GM23248 (cell line): Measurements from ENCODE around the gene CHST11. TPM values are rescaled to one million over a fixed set of nuclear protein-coding genes. Genes with fewer than 3 reads are reported as not detected.

ENCODE experiments used
- DNase-seq: peaks from one replicate; pipeline ENCODE4 v3.0.0-alpha.2; 2015
- H2AFZ ChIP-seq: fragments of 200-600 bp; sonication (generic); 2 replicates; pipeline ENCODE4 v1.6.1; 2016; ENCODE audit warnings: antibody characterized with exemption
- H3F3A ChIP-seq: fragments of 200-600 bp; sonication (generic); 2 replicates; pipeline ENCODE4 v1.6.1; 2016; ENCODE audit warnings: mild to moderate bottlenecking, antibody characterized with exemption, mixed run types; ENCODE audit not compliant: insufficient read depth
- H3K27ac ChIP-seq: fragments of 200-600 bp; sonication (generic); 2 replicates; pipeline ENCODE4 v1.5.1; 2016; ENCODE audit warnings: mild to moderate bottlenecking
- H3K27me3 ChIP-seq: fragments of 200-600 bp; sonication (generic); replicated peaks from 2 replicates; pipeline ENCODE4 v1.6.1; 2016; ENCODE audit warnings: mild to moderate bottlenecking; ENCODE audit not compliant: insufficient read depth
- H3K36me3 ChIP-seq: fragments of 200-600 bp; sonication (generic); 2 replicates; pipeline ENCODE4 v1.6.1; 2016; ENCODE audit warnings: low read depth, mild to moderate bottlenecking
- H3K4me1 ChIP-seq: fragments of 200-600 bp; sonication (generic); 2 replicates; pipeline ENCODE4 v1.6.1; 2016; ENCODE audit warnings: mild to moderate bottlenecking; ENCODE audit not compliant: insufficient read depth
- H3K4me2 ChIP-seq: fragments of 200-600 bp; sonication (generic); one replicate; pipeline ENCODE4 v1.6.1; 2016; ENCODE audit warnings: mild to moderate bottlenecking; ENCODE audit not compliant: unreplicated experiment
- H3K4me3 ChIP-seq: fragments of 200-600 bp; sonication (generic); 2 replicates; pipeline ENCODE4 v1.5.1; 2016; ENCODE audit warnings: mild to moderate bottlenecking
- H3K79me2 ChIP-seq: fragments of 200-600 bp; sonication (generic); 2 replicates; pipeline ENCODE4 v1.6.1; 2016; ENCODE audit warnings: mild to moderate bottlenecking; ENCODE audit not compliant: insufficient read depth
- H3K9ac ChIP-seq: fragments of 200-600 bp; sonication (generic); 2 replicates; pipeline ENCODE4 v1.6.1; 2016; ENCODE audit warnings: mild to moderate bottlenecking
- H3K9me2 ChIP-seq: fragments of 200-600 bp; sonication (generic); 2 replicates; pipeline ENCODE4 v1.6.1; 2016; ENCODE audit warnings: mixed run types, mild to moderate bottlenecking, moderate library complexity; ENCODE audit not compliant: insufficient read depth
- H3K9me3 ChIP-seq: fragments of 200-600 bp; sonication (generic); one replicate; pipeline ENCODE4 v1.6.1; 2017; ENCODE audit warnings: low read depth
- H4K20me1 ChIP-seq: fragments of 200-600 bp; sonication (generic); 2 replicates; pipeline ENCODE4 v1.6.0; 2016; ENCODE audit not compliant: insufficient read depth
- EZH2 ChIP-seq: fragments of 200-600 bp; sonication (generic); IDR thresholded peaks from 2 replicates; pipeline ENCODE4 v1.6.1; 2018; ENCODE audit warnings: antibody characterized with exemption, mild to moderate bottlenecking; ENCODE audit not compliant: insufficient read depth, poor library complexity, severe bottlenecking
- EZH2phosphoT487 ChIP-seq: fragments of 200-600 bp; sonication (generic); IDR thresholded peaks from 2 replicates; pipeline ENCODE4 v1.6.1; 2018; ENCODE audit warnings: antibody characterized with exemption, moderate library complexity, mild to moderate bottlenecking, low read depth; ENCODE audit not compliant: insufficient read depth
- WGBS, 2 experiments: methylation state at CpG; one replicate each; pipeline ENCODE4 v1.1.6; 2015 to 2017; ENCODE audit warnings: low lambda C conversion rate in 2 of 2, low coverage in 1 of 2; ENCODE audit errors: missing lambda C conversion rate in 2 of 2; 5-methylcytosine and 5-hydroxymethylcytosine counted together
- in situ Hi-C: fragments of 300-500 bp; cut with MboI; formaldehyde crosslinking; loops from 2 replicates; pipeline ENCODE4 v1.15.0; 2020
- polyA plus RNA-seq: library from polyadenylated mRNA; unstranded; fragments of >200 nt; fragmentation: Nextera tagmentation; extraction: Ambion mirVana; gene quantifications from 2 replicates; pipeline ENCODE4 v1.2.1, GENCODE V29; 2016
- total RNA-seq: library from RNA; depleted of rRNA; stranded (reverse); fragments of >200 nt; shearing (Covaris generic); gene quantifications from 2 replicates; pipeline ENCODE4 v1.2.3, GENCODE V29; 2014

Gene CHST11
- total and polyA plus RNA-seq, 2 experiments from 2014 or later, result 3.7 to 5.4 TPM

DNA sequence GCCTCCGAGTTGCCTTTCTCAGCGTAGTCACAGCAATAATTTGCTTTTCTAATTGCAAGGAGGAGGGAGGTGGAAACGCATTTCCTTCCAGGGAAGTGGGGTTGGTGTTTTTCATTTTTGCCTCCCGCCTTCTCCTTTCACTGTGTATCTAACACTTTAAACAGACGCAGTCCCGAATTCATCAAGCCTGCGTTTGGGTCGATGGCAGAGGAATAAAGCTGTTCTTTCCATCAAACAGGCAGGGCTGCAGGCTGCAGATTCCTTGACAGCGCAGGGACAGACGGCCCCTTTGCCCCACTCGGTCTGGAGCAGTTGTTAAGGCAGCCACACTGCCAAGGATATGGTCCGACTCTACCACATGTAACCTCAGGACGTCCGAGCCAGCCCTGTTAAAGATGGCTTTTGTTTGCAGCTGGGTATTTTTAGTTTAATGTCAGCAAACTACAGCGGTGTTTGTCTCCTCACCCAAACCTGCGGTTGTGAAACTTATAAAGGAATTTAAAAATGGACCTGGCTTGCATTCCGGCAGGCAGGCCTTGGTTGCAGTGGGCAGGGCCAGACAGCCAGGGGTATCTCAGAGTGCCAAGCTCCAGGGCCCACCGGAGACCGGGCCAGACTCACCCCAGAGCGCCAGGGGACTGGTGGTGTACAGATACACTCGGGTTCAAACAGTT lies 2.1 kb downstream of the CHST11 start:
- in situ Hi-C loops, result no loop called here
- peak overlapping the region; percentile 23 for H3K27ac ChIP-seq

DNA sequence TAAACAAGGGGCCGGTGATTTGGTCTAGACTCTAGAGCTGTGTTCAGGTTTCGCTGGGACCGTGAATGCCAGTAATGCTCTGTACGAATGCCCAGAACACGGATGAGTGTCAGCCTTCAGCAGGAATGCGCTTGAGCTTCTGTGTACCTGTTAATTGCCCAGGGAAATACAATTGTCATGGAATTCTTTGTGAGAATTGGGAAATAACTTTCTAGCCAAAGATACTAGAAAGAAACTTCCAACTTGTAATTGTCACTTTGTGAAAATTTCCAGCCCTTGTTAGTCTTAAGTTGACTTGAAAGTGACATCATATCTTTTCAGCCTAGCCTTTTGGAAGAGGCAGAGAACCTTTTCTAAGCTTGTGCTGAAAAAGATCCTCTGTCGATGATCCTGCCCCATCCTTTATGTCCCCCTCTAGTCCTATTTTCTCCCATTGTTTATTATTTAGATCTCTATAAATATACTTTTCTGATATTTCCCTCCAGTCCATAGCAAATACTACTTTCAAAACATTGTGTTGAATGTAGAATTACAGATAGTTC lies 2.7 kb downstream of the CHST11 start:
- peaks cover 35% of the 10 kb centered on the region for H3K4me1 ChIP-seq
- DNase-seq, result peak; percentile 35
- no peaks in the 10 kb centered on the region for H3K36me3 ChIP-seq
- in situ Hi-C loops, result no loop called here
- H3K4me2 ChIP-seq, result peak overlapping the region; percentile 98
- no peaks in the 10 kb centered on the region for H3K9me3 ChIP-seq
- H3K9ac ChIP-seq, result peak overlapping the region; percentile 85
- H3K9me2 ChIP-seq, result no peaks in the 10 kb centered on the region
- H4K20me1 ChIP-seq, result no peaks in the 10 kb centered on the region
- peak overlapping the region; percentile 98 for H3K4me3 ChIP-seq
- peak overlapping the region; percentile 23 for H3K27ac ChIP-seq
- peak overlapping the region; percentile 96 for H2AFZ ChIP-seq
- H3F3A ChIP-seq, result peaks cover 22% of the 10 kb centered on the region
- TF ChIP-seq EZH2phosphoT487 (no peak), EZH2 (no peak)
- H3K27me3 ChIP-seq, result no peaks in the 10 kb centered on the region
- WGBS, 2 experiments, result 35 to 37% methylated on average over 7 of the region's 7 CpGs
- peaks cover 71% of the 10 kb centered on the region for H3K79me2 ChIP-seq

More for the DNA sequence above, 2.1 kb downstream of the CHST11 start:
- no peaks in the 10 kb centered on the region for H3K36me3 ChIP-seq
- no peaks in the 10 kb centered on the region for H3K27me3 ChIP-seq
- DNase-seq, result peak; percentile 59
- H3K4me1 ChIP-seq, result peaks cover 35% of the 10 kb centered on the region
- no peaks in the 10 kb centered on the region for H3K9me3 ChIP-seq
- WGBS, 2 experiments, result 5 to 6% methylated on average over 21 of the region's 21 CpGs
- H3K9me2 ChIP-seq, result no peaks in the 10 kb centered on the region
- peak overlapping the region; percentile 98 for H3K4me3 ChIP-seq
- H4K20me1 ChIP-seq, result no peaks in the 10 kb centered on the region
- peaks cover 65% of the 10 kb centered on the region for H3K79me2 ChIP-seq
- no peak for TF ChIP-seq EZH2
- TF ChIP-seq EZH2phosphoT487, result no peak
- peak overlapping the region; percentile 85 for H3K9ac ChIP-seq
- peak overlapping the region; percentile 96 for H2AFZ ChIP-seq
- peaks cover 22% of the 10 kb centered on the region for H3F3A ChIP-seq
- peak overlapping the region; percentile 98 for H3K4me2 ChIP-seq

DNA sequence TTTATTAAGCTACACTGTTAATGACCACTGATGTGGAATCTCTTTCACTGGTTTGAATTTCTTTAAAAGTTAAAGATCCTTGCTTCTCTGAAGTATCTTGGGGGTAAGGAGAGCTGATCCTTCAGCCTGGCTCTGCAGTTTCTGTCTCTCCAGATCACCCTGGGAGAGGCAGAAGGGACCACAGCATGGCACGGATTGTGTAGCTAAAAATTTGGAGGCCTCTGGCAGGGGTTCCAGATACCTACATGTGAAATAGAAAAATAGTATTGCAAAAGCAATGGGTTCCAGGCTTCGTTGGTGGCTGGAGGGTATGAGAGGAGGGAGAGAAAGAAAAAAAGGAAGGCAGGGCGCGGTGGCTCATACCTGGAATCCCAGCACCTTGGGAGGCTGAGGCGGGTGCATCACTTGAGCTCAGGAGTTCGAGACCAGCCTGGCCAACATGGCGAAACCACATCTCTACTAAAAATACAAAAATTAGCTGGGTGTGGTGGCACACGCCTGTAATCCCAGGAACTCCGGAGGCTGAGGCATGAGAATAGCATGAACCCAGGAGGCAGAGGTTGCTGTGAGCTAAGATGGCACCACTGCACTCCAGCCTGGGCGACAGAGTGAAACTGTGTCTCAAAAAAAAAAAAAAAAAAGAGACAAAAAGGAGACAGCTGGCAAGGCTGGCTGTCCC lies 3.4 kb downstream of the CHST11 start:
- Histone ChIP-seq H3K36me3 (no peaks in the 10 kb centered on the region), H3K79me2 (peaks cover 79% of the 10 kb centered on the region), H3K9me2 (no peaks in the 10 kb centered on the region), H3K4me1 (peaks cover 28% of the 10 kb centered on the region), H3K4me2 (no peak overlapping the region), H2AFZ (0 out of 2 replicates have a peak overlapping the region, but pooled peaks have one; percentile 96), H3K4me3 (no peak overlapping the region), H3K9ac (no peak overlapping the region), H3F3A (peaks cover 17% of the 10 kb centered on the region), H3K9me3 (no peaks in the 10 kb centered on the region), H4K20me1 (no peaks in the 10 kb centered on the region), H3K27ac (no peak overlapping the region), H3K27me3 (no peaks in the 10 kb centered on the region)
- WGBS, 2 experiments, result 83 to 86% methylated on average over 10 of the region's 10 CpGs
- in situ Hi-C loops, result no loop called here
- TF ChIP-seq EZH2 (no peak), EZH2phosphoT487 (no peak)
- no peak for DNase-seq

DNA sequence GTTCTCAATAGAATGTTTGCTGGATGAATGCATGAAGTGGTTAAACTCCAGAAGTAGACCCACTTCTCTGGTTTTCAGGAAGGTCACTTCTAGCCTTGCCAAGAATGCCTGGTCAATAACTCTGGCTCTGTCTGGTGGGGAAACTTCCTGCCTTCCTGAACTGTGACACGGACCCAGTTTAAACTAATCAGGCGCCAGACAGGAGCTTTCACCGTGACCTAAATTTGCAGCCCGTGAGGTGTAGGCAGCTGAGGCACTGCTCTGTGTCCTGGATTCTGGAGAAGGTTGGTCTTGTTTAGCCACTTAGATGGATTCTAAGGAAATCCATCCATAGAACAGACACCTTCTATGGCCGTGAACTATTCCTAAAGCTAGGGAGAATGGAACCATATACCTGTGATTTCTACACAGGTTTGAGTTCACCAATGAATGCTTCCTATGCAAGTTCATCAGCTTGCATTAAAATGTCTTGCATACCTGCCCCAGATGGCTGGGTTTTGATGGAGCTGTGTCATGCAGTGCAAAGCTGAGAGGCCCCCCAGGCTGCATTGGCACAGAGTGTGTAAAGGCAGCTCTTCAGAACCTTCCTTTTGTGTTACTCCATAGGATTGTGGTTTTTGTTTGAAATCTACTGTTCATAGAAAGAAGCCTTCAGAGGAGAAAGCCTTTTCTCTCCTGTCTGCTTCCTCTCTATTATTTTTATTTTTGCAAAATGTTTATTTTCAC lies 4.4 kb downstream of the CHST11 start:
- Histone ChIP-seq H3K27me3 (no peaks in the 10 kb centered on the region), H4K20me1 (no peaks in the 10 kb centered on the region), H3K9me2 (no peaks in the 10 kb centered on the region), H3K4me3 (no peak overlapping the region), H3K36me3 (no peaks in the 10 kb centered on the region), H3K27ac (no peak overlapping the region), H3F3A (peaks cover 10% of the 10 kb centered on the region), H3K9me3 (no peaks in the 10 kb centered on the region), H3K4me2 (no peak overlapping the region), H3K4me1 (peaks cover 18% of the 10 kb centered on the region), H2AFZ (no peak overlapping the region), H3K79me2 (peaks cover 79% of the 10 kb centered on the region), H3K9ac (no peak overlapping the region)
- no peak for DNase-seq
- no peak for TF ChIP-seq EZH2phosphoT487
- TF ChIP-seq EZH2, result no peak
- 92 to 97% methylated on average over 5 of the region's 5 CpGs for WGBS, 2 experiments
- in situ Hi-C loops, result no loop called here
